Loucy (cell line): ENCODE data around the gene NLRP6.

Source experiments
- CTCF ChIP-seq: fragments of 200-600 bp; sonication (generic); conservative IDR thresholded peaks from 2 replicates; pipeline ENCODE4 v1.5.1; 2014; ENCODE audit warnings: mild to moderate bottlenecking, antibody characterized with exemption, low read length
- EZH2phosphoT487 ChIP-seq: fragments of 200-600 bp; IDR thresholded peaks from 2 replicates; pipeline ENCODE4 v1.6.1; 2018; ENCODE audit warnings: antibody characterized with exemption, mild to moderate bottlenecking, moderate library complexity, borderline replicate concordance

- TF ChIP-seq CTCF: no peak
- TF ChIP-seq EZH2phosphoT487: no peak
Measured at GRCh38 chr11:324156-324555, 45.9 kb downstream of the NLRP6 start.
